Measurements from ENCODE around the gene OR52E1.

DNA sequence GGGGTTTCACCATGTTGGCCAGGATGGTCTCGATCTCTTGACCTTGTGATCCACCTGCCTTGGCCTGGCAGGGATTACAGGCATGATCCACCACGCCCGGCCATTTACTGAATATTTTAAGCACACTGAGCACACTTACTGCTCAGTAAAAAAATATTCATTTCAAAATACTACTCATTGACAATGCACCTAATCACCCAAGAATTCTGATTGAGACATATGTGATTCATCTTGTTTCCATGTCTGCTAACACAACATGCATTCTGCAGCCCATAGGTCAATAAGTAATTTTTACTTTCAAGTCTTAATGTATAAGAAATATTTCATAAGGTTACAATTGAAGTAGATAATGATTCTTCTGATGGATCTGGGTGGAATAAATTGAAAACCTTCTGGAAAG is 27.3 kb upstream of the OR52E1 start:
- no peak for TF ChIP-seq POLR2A (IDR thresholded peaks at IDR 0.05)
- TF ChIP-seq, protein P1, sequence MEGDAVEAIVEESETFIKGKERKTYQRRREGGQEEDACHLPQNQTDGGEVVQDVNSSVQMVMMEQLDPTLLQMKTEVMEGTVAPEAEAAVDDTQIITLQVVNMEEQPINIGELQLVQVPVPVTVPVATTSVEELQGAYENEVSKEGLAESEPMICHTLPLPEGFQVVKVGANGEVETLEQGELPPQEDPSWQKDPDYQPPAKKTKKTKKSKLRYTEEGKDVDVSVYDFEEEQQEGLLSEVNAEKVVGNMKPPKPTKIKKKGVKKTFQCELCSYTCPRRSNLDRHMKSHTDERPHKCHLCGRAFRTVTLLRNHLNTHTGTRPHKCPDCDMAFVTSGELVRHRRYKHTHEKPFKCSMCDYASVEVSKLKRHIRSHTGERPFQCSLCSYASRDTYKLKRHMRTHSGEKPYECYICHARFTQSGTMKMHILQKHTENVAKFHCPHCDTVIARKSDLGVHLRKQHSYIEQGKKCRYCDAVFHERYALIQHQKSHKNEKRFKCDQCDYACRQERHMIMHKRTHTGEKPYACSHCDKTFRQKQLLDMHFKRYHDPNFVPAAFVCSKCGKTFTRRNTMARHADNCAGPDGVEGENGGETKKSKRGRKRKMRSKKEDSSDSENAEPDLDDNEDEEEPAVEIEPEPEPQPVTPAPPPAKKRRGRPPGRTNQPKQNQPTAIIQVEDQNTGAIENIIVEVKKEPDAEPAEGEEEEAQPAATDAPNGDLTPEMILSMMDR (IDR thresholded peaks at IDR 0.05), result no peak

Measured in prostate gland (tissue), 2 donors.